Left hindlimb (tissue), 1 donor: Measurements from ENCODE around the gene UBE4B.
"Not testable (repeated sequence)": the region's sequence is repeated elsewhere in the genome, so short reads cannot be mapped to it uniquely, and the experiment has no call there.

Experiments used
- DNase-seq: peaks from one replicate; pipeline ENCODE4 v3.0.0-alpha.2; 2018

Gene UBE4B

GRCh38 chr1:10074059-10074851 is 41.5 kb downstream of the UBE4B start:
- peak; percentile 43 for DNase-seq

GRCh38 chr1:10074852-10075730 is 42.3 kb downstream of the UBE4B start:
- DNase-seq, result no peak

- DNase-seq, result no peak
Measured at GRCh38 chr1:10075732-10076131, 43.0 kb downstream of the UBE4B start.

- no peak for DNase-seq
Measured at GRCh38 chr1:10078494-10078893, 45.7 kb downstream of the UBE4B start.

- no peak for DNase-seq
Measured at GRCh38 chr1:10080523-10080922, 47.8 kb downstream of the UBE4B start.

GRCh38 chr1:10082785-10083479 is 50.2 kb downstream of the UBE4B start:
- DNase-seq, result no peak

GRCh38 chr1:10084045-10084444 is 51.3 kb downstream of the UBE4B start:
- DNase-seq, result no peak

- DNase-seq, result no peak
Measured at GRCh38 chr1:10085076-10085475, 52.3 kb downstream of the UBE4B start.

GRCh38 chr1:10087210-10087609 is 54.5 kb downstream of the UBE4B start:
- DNase-seq, result no peak

GRCh38 chr1:10101929-10102328 is 69.2 kb downstream of the UBE4B start:
- DNase-seq, result no peak

- DNase-seq, result no peak
Measured at GRCh38 chr1:10103193-10103592, 70.4 kb downstream of the UBE4B start.

- no peak for DNase-seq
Measured at GRCh38 chr1:10104834-10105233, 72.1 kb downstream of the UBE4B start.

GRCh38 chr1:10105484-10105883 is 72.7 kb downstream of the UBE4B start:
- no peak for DNase-seq

- DNase-seq, result no peak
Measured at GRCh38 chr1:10106241-10106640, 73.5 kb downstream of the UBE4B start.

- no peak for DNase-seq
Measured at GRCh38 chr1:10106756-10107475, 74.2 kb downstream of the UBE4B start.

- DNase-seq, result not testable (repeated sequence)
Measured at GRCh38 chr1:10107476-10107847, 74.7 kb downstream of the UBE4B start.

- DNase-seq, result no peak
Measured at GRCh38 chr1:10108134-10108663, 75.4 kb downstream of the UBE4B start.

GRCh38 chr1:10108948-10109708 is 76.4 kb downstream of the UBE4B start:
- DNase-seq, result no peak

GRCh38 chr1:10113501-10113900 is 80.7 kb downstream of the UBE4B start:
- DNase-seq, result no peak

- no peak for DNase-seq
Measured at GRCh38 chr1:10114746-10115145, 82.0 kb downstream of the UBE4B start.

GRCh38 chr1:10117132-10117531 is 84.4 kb downstream of the UBE4B start:
- DNase-seq, result no peak

- no peak for DNase-seq
Measured at GRCh38 chr1:10117865-10118264, 85.1 kb downstream of the UBE4B start.
